Lung microvascular endothelial cell (primary cell): ENCODE data around the gene SPPL3. TPM values are rescaled to one million over a fixed set of nuclear protein-coding genes. Genes with fewer than 3 reads are reported as not detected.
"Not testable (repeated sequence)": the region's sequence is repeated elsewhere in the genome, so short reads cannot be mapped to it uniquely, and the experiment has no call there.

ENCODE experiments used
- DNase-seq, 2 donors: peaks; one replicate each; pipeline versions ENCODE4 v3.0.0 to v3.0.0-alpha.2; 2010; ENCODE audit warnings: low read depth in 2 of 2
- total RNA-seq: library from RNA; depleted of rRNA; stranded (reverse); fragments of >200 nt; gene quantifications from 2 replicates; pipeline ENCODE4 v1.2.1, GENCODE V29; 2014

SPPL3 gene
- total RNA-seq, 1 donor from 2014 or later, result 6.0 TPM

DNA sequence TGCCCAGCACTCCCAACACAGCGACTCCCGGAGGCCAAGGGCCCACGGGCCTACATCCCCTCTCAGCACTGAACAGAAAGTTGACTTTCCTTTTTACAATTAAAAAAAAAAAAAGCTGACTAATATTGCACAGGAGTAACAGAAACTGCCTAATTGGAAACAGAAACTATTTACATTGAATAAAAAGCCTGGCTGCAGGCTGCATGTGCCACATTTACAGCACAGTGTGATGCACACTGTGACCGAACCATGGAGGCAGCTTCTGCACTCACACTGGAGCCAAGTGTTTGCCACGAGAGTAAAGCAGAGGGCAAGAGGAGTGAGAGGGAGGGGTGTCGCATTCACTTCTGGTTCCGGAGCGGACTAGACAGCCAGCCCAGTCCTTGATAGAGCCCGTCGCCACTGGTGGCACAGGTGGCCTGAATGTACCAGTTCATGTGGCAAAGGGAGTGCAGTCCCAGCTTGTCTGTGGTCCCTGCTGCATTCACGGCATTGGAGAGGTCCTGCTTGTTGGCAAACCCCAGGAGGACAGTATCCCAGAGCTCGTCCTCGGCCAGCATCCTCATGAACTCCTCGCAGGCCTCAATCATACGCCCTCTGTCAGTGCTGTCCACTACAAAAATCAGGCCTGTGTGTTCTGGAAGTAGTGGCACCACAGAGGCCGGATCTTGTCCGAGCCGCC lies 59.2 kb downstream of the SPPL3 start:
- DNase-seq, result no peak

DNA sequence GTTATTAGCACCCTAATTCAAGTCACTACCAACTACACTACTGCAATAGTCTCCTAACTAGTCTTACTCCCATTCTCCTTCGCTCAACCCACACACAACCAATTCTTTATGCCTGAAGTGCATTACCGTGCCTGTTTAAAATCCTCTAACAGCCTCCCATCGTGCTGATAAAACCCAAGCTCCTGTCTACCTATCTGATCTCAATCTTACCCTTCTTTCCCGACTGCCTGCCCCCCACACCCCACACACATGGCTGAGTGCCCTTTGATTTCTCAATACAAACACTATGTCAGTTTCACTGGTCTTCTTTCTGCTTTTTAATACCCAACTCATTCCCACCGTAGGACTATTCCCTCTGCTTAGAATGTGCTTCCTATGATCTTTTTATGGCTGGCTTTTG lies 59.9 kb downstream of the SPPL3 start:
- no peak for DNase-seq

DNA sequence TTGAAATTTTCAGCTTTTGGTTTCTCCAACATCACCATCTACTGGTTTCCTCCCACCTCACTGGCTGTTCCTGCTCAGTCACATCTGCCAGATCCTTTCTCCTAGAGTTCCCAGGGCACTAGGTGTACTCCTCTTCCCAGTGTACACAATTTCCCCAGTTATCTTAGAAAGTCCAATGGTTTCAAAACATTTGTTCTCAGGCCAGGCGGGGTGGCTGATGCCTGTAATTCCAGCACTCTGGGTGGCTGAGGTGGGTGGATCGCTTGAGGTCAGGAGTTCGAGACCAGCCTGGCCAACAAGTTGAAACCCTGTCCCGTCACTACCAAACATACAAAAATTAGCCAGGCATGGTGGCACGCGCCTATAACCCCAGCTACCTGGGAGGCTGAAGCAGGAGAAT lies 60.7 kb downstream of the SPPL3 start:
- DNase-seq, result no peak

DNA sequence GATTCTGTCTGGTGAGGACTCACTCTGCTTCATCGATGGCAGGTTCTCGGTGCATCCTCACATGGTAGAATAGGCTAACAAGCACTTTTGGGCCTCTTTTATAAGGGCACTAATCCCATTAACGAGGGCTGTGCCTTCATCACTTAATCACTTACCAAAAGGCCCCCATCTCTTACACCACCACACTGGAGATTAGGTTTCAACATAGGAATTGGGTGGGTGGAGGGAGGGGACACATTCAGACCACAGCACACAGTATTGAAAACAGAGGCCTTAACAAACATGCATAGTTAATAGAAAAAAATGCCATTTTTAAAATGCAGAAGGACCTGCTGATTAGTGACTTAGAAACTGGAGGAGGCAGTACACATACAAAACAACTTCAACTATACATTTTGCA lies 61.6 kb downstream of the SPPL3 start:
- no peak for DNase-seq

DNA sequence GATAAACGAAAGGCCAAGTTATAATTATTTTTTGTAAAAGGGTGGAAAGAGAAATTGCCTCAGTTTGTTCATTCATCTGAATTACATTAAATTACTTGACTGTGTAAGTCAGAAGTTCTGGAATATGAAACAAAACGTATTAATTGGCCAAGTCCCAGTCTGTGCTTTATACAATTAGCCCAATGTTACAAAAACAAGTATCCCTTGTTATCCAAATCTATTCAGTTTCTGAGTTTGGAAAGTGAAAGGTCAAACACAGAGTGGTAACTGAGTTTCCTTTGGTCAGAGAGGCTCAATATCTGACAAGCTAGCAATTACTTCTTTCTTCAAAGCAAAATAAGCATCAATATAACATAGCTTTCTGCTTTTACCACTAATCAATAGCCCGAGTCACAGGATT lies 62.6 kb downstream of the SPPL3 start:
- peak; percentile 25 to 40 for DNase-seq

DNA sequence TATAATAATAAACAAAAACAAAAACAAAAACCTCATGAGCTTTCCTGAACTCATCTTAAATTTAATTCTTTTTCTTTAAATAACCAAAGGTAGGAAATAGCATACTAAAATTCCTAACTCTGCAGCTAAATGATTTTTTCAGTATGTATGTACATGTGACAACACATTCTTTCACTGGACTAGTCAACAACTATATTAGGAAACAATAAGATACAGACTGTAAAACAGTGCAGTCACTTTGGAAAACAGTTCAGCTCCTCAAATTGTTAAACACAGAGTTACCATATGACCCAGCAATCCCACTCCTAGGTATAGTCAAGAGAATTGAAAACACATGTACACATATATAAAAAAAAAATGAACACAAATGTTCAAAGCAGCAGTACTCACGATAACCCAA lies 64.7 kb downstream of the SPPL3 start:
- no peak for DNase-seq

DNA sequence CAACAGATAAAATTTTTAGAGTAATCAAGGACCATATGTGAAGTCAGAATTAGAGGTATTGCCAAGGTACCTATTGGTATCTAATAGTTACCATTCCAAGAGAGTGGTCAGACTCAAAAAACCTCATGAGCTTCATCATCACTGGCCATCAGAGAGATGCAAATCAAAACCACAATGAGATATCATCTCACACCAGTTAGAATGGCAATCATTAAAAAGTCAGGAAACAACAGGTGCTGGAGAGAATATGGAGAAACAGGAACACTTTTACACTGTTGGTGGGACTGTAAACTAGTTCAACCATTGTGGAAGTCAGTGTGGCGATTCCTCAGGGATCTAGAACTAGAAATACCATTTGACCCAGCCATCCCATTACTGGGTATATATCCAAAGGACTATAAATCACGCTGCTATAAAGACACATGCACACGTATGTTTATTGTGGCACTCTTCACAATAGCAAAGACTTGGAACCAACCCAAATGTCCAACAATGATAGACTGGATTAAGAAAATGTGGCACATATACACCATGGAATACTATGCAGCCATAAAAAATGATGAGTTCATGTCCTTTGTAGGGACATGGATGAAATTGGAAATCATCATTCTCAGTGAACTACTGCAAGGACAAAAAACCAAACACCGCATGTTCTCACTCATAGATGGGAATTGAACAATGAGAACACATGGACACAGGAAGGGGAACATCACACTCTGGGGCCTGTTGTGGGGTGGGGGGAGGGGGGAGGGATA lies 65.4 kb downstream of the SPPL3 start:
- not testable (repeated sequence) for DNase-seq

DNA sequence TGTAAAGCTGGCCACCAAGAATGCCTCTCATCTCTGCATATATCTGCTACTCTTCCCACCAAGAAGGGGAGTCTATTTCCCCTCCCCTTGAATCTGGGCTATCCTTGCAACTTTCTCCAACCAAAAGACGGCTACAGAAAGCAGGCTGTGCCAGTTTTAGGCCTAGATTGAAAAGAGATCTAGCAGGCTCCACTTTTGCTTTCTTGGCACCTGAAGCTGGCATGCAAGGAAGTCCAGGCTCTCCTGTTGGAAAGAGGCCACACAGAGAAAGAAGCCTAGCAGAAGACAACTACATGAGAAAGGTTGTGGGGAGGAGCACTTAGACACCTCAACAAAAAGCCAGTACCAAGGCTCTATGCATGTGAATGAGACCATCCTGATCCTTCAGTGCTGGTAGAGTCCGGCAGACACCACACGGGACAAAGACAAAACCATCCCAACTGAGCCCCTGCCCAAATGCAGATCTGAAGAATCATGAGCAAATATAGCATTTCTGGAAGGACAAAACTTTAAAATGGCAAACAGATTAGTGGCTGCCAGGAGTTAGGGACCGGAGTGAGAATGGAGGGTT lies 68.0 kb downstream of the SPPL3 start:
- no peak for DNase-seq

DNA sequence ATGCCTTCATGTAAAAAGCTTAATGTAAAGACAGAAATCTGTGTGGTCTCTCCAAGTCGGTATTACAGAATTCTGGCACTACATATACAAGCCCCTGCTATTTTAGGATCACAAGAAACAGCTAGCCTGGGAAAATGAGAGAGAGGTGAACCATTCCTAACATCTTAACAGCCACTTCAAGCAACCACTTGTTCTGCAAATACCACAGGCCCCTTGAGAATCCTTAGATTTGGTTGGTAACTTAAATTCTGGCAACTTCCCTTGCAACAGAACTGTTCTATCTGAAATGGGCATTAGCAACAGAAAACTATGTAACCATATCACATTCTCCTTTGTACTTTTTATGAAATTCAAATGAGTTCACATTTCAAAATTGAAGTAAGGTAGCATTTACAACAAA lies 68.5 kb downstream of the SPPL3 start:
- DNase-seq, result no peak

DNA sequence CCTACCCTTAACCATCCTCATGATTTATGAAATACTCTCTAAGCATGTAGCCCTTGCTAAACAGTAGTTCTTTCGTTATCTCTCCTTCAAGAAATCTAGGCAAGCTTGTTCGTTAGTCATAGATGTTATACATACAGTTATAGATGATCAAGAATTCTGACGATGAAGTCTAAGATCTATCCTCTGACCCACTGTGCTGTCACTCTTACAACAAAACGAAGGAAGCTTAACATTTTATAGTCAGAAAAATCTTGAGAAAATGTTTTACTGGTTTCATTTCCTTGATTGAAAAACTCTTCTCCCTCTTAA lies 68.9 kb downstream of the SPPL3 start:
- no peak for DNase-seq

DNA sequence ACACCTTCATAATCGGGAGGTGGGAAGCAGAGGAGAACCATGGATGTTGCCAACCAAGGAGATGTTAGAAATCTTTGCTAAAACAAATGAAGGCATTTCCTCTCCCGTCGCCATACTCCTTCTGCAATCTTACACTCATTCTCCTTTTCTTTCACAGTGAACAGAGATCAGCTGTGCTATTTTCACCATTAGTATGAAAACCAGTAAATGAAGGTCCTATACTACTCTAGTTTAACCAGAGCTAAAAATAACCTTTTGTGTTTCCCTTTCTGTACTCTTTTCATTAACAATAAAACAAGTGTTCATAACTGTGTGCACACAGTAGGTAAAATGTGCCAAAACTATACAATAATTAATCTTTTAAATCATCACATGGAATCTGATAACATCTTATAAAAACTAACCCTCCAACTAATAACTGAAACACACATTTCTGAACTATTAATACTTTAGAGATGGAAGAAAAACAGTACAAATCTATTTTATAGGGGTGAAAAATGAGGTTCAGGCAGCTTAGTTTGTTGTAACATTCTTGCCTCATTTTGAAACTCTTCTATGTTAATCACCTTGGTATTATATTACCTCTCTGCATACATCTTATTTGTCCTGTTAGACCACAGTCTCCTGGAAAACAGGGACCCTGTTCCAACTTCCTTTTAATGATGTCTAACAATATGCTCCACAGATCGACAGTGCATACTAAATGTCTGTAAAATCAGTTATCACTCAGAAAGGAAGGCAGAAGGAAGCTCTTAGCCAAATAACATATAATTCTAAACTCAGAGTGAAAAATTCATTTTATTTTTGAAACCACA lies 69.5 kb downstream of the SPPL3 start:
- no peak for DNase-seq

DNA sequence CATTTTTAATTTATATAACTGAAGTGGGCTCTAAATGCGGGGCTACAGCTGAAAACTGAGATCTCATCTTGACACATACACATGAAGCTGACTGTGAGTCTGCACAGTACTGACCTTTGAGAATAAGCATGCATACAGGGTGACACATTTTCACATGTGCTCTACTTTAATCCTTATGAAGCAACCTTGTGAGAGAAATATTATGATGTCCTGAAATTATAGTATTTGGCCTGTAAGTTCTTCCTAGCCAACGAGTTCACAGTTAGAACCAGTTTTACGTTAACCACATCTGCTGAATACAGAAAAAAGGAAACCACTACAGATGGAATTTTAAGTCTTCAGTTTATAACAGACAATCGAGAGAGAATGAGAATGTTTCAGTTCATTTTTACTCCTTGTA lies 70.3 kb downstream of the SPPL3 start:
- DNase-seq, result no peak

DNA sequence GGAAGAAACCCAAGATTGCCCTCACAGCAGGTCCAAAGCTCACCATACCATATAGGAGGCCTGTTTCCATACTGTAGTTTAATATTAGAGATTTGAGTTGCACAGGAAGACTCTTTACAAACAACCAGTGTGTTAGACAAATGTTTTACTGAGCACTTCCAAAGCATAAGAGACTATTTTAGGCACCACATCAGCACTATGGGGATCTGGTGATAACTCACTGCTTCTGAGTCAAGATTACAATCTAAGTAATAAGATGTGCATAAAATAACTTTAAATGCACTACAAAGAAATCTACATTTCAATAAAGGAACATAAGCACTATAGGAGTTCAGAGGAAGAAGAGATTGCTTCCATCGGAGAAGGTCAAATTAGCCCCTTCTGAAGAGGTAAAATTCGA lies 71.4 kb downstream of the SPPL3 start:
- no peak for DNase-seq

DNA sequence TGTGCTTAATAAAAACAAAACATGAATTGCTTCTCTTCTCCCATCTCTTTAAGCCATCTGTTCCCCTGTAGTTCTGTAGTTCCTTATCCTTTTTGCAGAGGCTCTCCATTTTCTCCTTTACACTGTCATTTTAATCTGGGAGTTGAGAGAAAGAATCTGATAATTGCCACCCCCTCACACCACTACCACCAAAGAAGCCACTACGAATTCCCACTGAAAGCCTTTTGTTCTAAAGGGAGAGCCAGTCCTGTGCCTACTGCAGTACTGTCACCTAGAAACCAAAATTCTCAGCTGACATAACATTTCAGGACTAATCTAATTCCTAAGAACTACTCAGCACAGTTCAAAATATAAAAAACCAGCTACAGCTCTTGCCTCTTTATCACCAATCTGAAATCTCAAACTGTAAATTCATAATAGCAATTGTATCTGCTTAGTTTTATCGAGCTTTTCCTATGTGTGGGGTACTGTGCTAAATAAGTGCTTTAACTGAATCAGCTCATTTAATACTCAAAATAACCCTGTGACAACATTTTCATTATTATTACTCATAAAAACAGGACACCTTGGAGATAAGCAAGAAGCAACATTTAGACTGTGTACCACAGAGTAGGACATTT lies 72.4 kb downstream of the SPPL3 start:
- no peak for DNase-seq

DNA sequence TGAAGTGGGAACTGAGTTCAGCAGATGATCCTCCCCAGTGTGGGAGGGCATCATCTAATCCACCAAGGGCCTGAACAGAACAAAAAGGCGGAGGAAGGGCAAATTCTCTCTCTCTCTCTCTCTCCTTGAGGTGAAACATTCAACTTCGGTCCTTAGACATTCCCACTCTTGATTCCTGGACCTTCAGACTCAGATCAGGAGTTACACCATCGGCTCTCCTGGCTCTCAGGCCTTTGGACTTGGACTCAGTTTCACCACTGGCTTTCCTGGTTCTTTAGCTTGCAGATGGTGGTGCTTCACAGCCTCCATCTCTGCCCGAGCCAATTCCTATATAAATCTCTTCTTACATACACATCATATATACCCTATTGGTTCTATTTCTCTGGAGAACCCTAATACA lies 73.2 kb downstream of the SPPL3 start:
- no peak for DNase-seq

DNA sequence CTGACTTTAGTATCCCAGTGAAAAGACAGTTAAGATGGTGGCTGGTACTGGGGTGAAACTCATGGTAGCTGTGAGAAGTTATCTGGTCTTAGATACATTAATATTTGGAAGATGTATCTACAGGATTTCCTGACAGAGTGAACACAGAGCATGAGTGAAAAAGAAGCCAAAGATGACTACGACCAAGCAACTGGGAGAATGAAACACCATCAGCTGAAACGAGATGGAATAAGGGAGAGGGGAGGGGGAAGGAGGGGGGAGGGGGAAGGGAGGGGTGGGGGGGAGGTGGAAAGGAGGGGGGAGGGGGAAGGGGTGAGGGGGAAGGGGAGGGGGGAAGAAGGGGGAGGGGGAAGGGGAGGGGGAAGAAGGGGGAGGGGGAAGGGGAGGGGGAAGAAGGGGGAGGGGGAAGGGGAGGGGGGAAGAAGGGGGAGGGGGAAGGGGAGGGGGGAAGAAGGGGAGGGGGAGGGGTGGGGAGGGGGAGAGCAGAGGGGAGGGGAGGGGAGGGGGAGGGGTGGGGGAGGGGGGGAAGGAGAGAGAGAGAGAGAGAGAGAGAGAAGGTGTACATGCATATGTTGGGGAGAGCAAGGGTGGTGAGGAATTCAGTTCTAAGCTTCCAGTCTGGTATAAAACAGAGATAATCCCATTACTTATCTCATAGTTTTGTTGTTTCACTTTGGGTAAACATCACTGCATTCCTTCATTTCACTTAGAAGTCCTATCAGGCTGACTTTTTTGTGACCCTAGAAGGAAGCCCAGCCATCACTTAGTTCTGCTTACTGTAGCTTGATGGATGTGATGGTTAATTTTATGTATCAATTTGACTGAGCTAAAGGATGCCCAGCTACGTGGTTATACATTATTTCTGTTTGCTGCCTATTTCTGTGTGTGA lies 73.9 kb downstream of the SPPL3 start:
- DNase-seq, result no peak

DNA sequence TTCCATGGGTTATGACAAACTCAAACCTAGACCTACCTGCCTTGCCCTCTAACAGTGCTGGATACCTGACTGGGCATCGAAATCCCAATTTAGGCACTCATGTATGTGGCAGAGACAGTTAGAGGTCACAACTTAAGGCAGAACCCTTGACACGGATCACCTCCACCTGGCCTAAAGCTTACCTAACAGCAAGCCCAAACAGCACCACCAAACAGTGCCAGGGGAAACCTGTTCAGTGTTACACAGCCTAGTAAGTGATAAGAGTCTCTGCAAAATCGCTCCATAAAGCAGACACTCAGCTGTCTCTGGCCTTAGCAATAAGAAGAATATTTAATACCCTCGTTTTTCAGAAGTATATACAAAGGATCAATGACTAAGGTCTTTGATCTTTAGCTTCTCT lies 77.8 kb downstream of the SPPL3 start:
- DNase-seq, result no peak

DNA sequence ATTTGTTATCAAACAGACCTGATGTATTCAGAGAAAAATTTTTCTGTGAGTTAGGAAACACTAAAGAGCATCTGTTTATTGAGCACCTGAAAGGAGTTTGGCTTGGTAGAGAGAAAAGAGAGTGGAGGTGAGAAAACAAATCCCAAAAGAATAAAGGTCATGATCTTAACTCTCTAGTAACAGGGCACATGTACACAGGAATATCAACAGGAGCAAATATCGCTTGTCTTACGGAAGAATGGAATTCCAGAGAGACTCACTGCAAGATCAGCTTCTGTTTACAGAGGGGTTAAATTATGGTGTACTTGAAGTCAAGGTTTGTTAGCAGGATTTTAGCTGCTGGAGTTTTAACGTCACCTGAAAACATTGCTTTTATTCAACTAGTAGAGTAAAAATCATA lies 78.8 kb downstream of the SPPL3 start:
- DNase-seq, result no peak

DNA sequence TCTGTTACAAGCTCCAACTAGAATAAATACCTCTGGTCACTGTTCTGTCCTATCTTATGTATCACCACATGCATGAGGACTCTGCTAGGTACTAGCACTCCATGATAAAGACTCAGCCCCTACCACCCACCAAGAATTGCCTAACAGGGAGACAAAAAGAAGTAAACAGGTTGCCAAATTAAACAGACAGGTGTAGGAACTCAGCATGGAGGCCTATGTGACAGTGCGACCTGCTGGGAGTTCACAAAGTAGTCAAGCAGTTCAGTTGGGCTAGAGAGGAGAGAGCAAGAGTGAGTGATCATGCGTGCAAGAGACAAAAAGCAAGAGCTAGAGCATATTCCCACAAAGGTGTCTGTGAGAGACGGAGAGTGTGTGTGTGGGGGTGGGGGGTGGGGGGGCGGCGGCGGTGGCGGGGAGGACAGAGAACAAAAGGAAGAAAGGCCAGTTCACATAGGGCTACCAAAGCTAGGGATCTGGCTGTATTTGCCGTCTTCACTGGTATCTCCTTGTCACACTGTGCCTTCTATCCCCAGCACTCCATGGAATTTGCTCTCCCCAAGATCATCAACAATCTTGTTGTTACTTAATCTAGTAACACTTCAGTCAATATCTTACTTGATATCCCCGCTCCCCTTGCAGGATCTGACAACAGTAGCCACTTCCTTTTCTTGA lies 81.2 kb downstream of the SPPL3 start:
- DNase-seq, result no peak

DNA sequence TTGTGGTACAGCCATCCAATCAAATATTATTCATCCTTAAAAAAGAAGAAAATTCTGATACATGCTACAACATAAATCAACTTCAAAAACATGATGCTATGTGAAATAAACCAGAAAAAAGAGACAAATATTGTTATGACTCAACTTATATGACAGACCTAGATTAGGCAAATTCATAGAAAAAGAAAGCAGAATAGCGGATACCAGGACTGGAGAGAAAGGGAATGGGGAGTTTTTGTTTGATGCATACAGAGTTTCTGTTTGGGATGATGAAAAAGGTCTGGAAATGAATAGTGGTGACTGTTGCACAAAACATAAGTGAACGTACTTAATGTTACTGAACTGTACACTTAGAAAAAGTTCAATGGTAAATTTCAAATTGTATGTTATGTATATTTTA lies 82.3 kb downstream of the SPPL3 start:
- DNase-seq, result no peak
